Measurements from ENCODE around the gene RPL10.
A peak's percentile ranks its signal among the peaks of the same experiment; 100 is the strongest.
"Not testable (repeated sequence)": the region's sequence is repeated elsewhere in the genome, so short reads cannot be mapped to it uniquely, and the experiment has no call there.

The RPL10 gene

DNA sequence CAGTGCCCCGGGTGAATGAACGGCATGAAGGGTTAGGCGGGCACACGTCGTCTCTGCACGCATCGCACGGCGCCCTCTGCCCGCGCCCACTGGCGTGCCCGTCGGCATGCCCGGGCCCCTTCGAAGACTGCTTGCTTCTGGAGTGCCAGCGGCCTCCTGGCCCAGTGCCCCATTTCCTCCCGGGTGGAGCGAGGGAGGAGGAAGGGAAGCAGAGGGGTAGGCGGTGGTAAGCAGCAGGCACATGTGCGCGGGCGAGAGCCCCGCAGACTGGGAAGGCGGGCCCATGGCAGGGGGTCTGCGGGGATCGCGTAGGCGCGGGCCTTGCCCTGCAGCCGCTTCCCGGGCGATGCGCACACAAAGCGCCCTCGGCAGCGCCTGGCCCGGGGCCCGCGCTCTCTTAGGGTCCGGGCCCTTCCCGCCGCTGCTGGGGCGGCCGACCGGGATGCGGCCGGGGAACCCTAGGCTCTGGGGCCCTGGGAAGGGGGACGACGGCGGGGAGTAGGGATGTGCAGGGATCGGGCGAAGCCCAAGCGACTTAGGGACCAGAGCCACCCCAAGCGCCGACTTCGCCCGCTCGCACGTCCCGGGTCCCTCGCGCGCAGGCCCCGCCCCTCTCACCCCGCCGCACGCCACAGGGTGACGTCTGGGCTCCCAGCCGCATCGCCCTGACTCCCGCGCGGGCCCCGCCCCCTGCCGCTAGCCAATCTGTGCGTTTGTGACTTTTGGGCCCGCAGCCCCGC lies 19.9 kb upstream of the RPL10 start:
- FAIRE-seq = no peak

GRCh38 chrX:154378799-154379568 lies 19.2 kb upstream of the RPL10 start, which contains the start of gene EMD:
Gene EMD (plus strand): TSS chrX:154379295. CDS start chrX:154379485, 190 bp downstream.
- peak; percentile 93 for FAIRE-seq

- FAIRE-seq = no peak
These were observed 18.6 kb upstream of the RPL10 start for GRCh38 chrX:154379569-154379951.

GRCh38 chrX:154380153-154380552 lies 18.0 kb upstream of the RPL10 start:
- no peak for FAIRE-seq

DNA sequence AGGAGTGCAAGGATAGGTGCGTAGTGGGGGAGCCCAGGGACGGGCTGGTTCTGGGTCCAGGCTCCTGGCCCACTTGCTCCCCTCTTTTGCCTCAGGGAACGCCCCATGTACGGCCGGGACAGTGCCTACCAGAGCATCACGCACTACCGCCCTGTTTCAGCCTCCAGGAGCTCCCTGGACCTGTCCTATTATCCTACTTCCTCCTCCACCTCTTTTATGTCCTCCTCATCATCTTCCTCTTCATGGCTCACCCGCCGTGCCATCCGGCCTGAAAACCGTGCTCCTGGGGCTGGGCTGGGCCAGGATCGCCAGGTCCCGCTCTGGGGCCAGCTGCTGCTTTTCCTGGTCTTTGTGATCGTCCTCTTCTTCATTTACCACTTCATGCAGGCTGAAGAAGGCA lies 17.4 kb upstream of the RPL10 start:
- no peak for FAIRE-seq

GRCh38 chrX:154381271-154381670 lies 16.9 kb upstream of the RPL10 start:
- FAIRE-seq = no peak

DNA sequence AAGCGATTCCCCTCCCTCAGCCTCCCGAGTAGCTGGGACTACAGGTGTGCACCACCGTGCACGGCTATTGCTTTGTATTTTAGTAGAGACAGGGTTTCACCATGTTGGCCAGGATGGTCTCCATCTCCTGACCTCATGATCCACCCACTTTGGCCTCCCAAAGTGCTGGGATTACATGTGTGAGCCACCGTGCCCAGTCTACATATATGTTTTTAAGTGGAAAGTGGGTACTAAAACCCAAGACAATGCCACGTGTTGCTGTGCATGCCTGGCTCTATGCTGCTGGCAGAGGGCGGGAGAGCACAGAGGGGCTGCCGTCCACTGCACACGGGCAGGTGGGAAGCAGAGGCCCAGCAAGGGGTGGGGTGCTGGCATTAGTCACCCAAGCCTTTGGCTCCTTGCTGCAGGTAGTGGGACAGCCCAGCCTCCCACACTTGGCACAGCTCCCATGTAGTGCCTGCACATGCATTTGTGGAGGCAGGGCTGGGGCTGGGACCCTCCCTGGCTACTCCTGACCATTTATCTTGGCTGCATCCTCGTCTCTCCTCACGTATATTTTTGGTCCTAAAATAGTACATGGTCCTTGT lies 15.6 kb upstream of the RPL10 start:
- no peak for FAIRE-seq

DNA sequence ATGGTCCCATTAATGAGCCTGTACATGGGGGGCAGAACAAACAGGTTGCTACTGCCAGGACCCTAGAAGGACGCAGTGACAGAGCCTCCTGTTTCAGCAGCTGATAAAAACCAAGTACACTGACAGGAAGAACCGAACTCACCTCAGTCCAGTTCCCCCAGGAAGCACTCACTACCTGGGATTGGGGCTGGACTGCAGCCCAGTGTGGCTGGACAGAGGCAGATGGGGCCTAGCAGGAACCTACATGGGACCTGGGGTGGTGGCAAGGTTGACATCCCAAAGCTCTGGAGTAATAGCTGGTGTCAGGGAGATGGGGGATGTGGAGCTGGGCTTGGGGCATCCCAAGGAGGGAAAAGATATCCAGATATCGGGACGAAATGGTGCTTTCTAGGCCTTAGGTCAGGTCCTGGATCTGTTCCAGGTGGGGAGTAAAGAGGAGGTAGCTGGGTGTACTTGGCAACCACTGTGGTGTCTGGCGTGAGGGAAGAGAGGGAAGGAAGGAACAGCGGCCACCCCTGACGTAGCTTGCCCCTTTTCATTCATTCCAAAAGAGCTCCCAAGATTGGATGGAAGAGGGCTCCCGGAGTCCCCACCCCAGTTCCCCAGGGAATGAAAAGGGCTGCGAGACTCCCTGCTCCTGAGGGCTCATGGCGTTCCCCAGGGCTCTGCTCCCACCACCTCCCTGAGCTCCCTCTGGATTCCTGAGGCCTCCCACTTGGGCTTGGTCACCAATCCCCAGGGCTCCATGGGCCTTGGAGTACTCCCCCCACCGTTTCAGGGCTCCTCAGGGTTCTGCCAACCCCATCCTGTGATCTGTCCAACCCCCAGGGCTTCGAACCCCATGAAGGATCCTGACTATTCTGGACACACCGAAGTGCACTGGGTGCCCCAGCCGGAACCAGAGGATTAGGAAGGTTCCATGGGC lies 14.6 kb upstream of the RPL10 start:
- FAIRE-seq = no peak

DNA sequence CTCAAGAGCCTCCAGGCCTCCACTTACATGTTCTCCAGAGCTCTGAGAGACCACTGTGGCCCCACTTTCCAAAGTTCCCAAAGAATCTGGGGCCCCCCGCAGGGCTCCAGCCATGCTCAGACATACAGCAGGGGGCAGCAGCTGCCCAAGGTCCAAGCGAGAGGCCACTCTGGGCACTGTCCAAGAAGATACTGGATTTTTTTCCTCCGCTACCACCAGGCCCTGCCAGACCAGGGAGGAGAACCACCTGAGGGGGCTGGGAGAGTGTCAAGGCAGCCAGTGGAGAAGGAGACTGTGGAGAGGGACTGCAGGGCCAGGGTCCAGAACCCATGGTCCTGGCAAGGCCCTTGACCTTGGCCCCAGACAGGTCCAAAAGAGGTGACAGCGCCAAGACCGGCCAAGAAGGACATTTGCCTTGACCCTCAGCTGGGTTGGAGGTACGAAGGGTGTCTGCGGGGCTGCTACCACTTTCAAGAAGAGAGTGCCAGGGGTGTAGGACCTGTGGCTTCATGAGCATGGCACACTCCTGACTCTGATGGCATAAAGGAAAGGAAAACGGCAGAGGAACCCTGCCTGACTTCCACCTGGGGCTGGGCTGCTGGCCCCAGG lies 13.8 kb upstream of the RPL10 start:
- FAIRE-seq = no peak

- FAIRE-seq = peak; percentile 60
These were observed 10.1 kb upstream of the RPL10 start for GRCh38 chrX:154388094-154388493.

GRCh38 chrX:154388649-154389048 lies 9.5 kb upstream of the RPL10 start:
- not testable (repeated sequence) for FAIRE-seq

GRCh38 chrX:154389812-154390747 lies 8.1 kb upstream of the RPL10 start:
- FAIRE-seq = peak; percentile 81

GRCh38 chrX:154396363-154396762 lies 1.8 kb upstream of the RPL10 start:
- not testable (repeated sequence) for FAIRE-seq

DNA sequence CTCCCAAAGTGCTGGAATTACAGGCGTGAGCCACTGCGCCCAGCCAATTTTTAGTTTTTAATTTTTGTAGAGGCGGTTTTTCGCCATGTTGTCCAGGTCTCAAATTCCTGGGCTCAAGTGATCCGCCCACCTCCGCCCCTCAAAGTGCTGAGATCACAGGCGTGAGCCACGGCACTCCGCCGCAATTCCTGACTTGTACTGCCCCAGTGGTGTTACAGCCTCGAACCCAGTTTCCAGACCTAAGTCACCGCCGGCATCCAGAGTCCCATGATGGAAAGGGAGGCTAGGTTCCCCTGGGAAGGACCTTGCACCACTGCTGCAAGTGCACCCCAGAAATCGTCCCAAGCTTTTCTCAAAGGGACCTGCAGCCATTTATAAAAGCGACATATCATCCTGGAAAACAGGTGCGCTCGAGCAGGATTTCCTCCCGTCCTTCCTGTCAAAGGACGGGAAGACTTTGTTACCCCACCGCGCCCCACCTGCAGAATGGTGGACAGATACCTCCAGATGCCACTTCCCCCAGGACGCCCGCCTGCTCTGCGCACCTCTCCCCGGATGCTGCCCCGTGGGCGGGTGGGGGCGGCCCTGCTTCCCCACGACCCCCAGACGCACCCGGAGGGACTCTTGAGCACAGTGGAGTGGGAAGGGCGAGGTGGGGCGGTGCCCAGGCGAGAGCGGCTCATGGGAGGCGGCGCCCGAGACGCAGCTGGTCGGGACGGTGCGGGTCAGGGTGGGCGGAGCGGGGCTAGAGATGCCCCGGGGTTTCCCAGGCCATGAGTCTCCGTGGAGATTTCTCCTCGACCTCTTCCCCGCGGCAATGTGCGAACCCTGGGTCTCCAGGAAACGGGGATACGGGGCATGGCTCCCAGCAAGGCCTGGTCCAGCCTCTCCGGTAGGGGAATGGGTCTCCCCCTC lies 947 bp upstream of the RPL10 start:
- no peak for FAIRE-seq

DNA sequence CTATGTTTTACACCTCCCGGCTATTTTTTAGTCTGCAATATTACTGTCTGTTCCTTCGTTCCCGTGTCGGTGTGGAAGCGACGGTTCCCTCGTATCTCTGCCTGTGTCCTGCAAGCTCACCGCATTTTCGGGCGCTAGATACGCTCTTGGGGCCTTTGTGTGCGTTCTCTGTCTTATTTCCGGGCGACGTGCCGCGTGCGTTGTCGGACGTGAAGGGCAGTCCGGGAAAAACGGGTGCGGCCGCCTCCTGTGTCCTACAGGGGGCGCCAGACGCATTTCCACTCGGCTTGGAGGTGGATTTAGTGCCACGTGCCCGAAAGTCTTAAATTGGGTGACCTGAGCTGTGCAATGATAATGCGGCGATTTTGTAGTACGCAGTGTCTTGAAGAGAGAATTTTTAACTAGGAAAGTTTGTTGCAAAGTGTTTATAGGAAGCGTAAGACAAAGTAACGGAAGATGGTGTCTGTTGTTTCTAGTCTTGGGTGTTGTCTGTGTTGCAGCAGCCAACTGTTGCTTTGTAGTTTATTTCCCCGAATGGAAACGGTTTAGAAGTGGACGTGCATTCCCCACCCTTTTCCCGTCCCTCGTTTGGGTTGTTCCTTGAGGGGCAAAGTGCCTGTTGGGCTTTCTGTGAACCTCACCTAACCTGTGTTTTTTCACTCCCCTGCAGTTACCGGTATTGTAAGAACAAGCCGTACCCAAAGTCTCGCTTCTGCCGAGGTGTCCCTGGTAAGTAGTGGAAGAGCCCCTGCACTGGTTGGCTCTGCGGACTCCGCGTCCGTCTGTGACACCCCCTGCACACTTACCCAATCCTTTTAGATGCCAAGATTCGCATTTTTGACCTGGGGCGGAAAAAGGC lies 720 bp downstream of the RPL10 start:
- no peak for FAIRE-seq

- no peak for FAIRE-seq
These were observed 1.6 kb downstream of the RPL10 start for GRCh38 chrX:154399527-154400368.

DNA sequence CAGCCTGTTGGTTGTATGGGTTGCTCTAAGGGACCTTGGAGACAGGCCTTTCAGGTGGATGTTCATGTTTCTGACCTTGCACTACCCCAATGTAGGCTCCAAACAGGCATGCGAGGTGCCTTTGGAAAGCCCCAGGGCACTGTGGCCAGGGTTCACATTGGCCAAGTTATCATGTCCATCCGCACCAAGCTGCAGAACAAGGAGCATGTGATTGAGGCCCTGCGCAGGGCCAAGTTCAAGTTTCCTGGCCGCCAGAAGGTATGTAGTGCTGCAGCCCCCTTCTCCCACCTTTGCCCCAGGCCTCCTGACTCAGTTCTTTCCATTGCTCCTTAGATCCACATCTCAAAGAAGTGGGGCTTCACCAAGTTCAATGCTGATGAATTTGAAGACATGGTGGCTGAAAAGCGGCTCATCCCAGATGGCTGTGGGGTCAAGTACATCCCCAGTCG lies 2.2 kb downstream of the RPL10 start:
- FAIRE-seq = not testable (repeated sequence)

Data from A204.1 (cell line).